Progenitor cell of endocrine pancreas (in vitro differentiated cells): ENCODE measurements around the gene APOC3. TPM values are rescaled to one million over a fixed set of nuclear protein-coding genes. Genes with fewer than 3 reads are reported as not detected.

Source experiments
- DNase-seq: peaks from one replicate; pipeline ENCODE4 v3.0.0; 2021; ENCODE audit warnings: low spot score; ENCODE audit not compliant: unreplicated experiment
- H3K27ac Mint-ChIP-seq: 2 replicates; pipeline ENCODE4 v1.8.0; 2021; ENCODE audit warnings: mild to moderate bottlenecking, moderate library complexity, mixed read lengths
- H3K27me3 Mint-ChIP-seq: 2 replicates; pipeline ENCODE4 v1.8.0; 2021; ENCODE audit warnings: mixed read lengths
- H3K36me3 Mint-ChIP-seq: 2 replicates; pipeline ENCODE4 v1.8.0; 2022; ENCODE audit warnings: mixed read lengths; ENCODE audit not compliant: insufficient read depth
- H3K4me1 Mint-ChIP-seq: 2 replicates; pipeline ENCODE4 v1.8.0; 2021; ENCODE audit warnings: low read depth, mixed read lengths
- H3K4me3 Mint-ChIP-seq: 2 replicates; pipeline ENCODE4 v1.8.0; 2021; ENCODE audit warnings: low read depth, mild to moderate bottlenecking, moderate library complexity, mixed read lengths
- H3K9me3 Mint-ChIP-seq: 2 replicates; pipeline ENCODE4 v1.8.0; 2021; ENCODE audit warnings: low read depth, mixed read lengths
- CTCF ChIP-seq: fragments of 200-600 bp; sonication (generic); IDR thresholded peaks from one replicate; pipeline ENCODE4 v1.5.0; 2021; ENCODE audit warnings: antibody characterized with exemption, mild to moderate bottlenecking; ENCODE audit not compliant: unreplicated experiment
- total RNA-seq: library from RNA; stranded (reverse); gene quantifications from 2 replicates; pipeline ENCODE4 v1.2.1, GENCODE V29; 2021

The APOC3 gene
- total RNA-seq, 1 donor from 2014 or later: 16.3 TPM

GRCh38 chr11:116862185-116862584 lies 32.5 kb downstream of the APOC3 start:
- Mint-ChIP-seq H3K9me3 (no peaks in the 10 kb centered on the region), H3K27me3 (no peaks in the 10 kb centered on the region), H3K27ac (no peak overlapping the region), H3K4me3 (no peak overlapping the region), H3K36me3 (peaks cover 31% of the 10 kb centered on the region), H3K4me1 (no peaks in the 10 kb centered on the region)
- no peak for DNase-seq
- TF ChIP-seq CTCF: no peak

- no peak for TF ChIP-seq CTCF
- H3K4me1 Mint-ChIP-seq: no peaks in the 10 kb centered on the region
- H3K9me3 Mint-ChIP-seq: no peaks in the 10 kb centered on the region
- peaks cover 32% of the 10 kb centered on the region for H3K36me3 Mint-ChIP-seq
- DNase-seq: no peak
- no peak overlapping the region for H3K4me3 Mint-ChIP-seq
- H3K27ac Mint-ChIP-seq: no peak overlapping the region
- no peaks in the 10 kb centered on the region for H3K27me3 Mint-ChIP-seq
Observed at GRCh38 chr11:116862951-116863350, 33.2 kb downstream of the APOC3 start.

DNA sequence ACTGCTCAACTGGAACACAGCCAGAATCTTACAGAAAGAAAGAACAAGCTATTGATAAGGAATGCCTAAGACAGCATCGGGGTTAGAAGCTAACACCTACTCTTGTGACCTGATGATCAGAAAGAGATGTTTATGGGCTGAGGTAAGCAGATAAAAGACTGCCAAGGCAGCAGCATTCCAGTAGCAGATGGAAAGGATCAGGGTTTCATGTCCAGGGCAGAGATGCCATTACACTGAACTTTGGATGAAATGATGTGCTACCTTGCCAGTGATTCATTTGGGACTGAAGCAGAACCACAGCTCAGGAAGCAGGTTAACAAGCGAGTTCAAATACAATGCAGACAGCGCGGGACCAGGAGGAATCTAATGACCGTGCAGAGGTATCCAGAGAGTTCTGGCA lies 34.8 kb downstream of the APOC3 start:
- TF ChIP-seq CTCF: no peak
- no peak overlapping the region for H3K4me3 Mint-ChIP-seq
- no peak for DNase-seq
- H3K9me3 Mint-ChIP-seq: no peaks in the 10 kb centered on the region
- H3K27me3 Mint-ChIP-seq: no peaks in the 10 kb centered on the region
- H3K27ac Mint-ChIP-seq: no peak overlapping the region
- H3K4me1 Mint-ChIP-seq: no peaks in the 10 kb centered on the region
- H3K36me3 Mint-ChIP-seq: peaks cover 29% of the 10 kb centered on the region

- DNase-seq: no peak
- no peak overlapping the region for H3K4me3 Mint-ChIP-seq
- no peak overlapping the region for H3K27ac Mint-ChIP-seq
- H3K27me3 Mint-ChIP-seq: no peaks in the 10 kb centered on the region
- H3K9me3 Mint-ChIP-seq: no peaks in the 10 kb centered on the region
- TF ChIP-seq CTCF: no peak
- peaks cover 30% of the 10 kb centered on the region for H3K36me3 Mint-ChIP-seq
- H3K4me1 Mint-ChIP-seq: no peaks in the 10 kb centered on the region
Observed at GRCh38 chr11:116865696-116866095, 36.0 kb downstream of the APOC3 start.

DNA sequence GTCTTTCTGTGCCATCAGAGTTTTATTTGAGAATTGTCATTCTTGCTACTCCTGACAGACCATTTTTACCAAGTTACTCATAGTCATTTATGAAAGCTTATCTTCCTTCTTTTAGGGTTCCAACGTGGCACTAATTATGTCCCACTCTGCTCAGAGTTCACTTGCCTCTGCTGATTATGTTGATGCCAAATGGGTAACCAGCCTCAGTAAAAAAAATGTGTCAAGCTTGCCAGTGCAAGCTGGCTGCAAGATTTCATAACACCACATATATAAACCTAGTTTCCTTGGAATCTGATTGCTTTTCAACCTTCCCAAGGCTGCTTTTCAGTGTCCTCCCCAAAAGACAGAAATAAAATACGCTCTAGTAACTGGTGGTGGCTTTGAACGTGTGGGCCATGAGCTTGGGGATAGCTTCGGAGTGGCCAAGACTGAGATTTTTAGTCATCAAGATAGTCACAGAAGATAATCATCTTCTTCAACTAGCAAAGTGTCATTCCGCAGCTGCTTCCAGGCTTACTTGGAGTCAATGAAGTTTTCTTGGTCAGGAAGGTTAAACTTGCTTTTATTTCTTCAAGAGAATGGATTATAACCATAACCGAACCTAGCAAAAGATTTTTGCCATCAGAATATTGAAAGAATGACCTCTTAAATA lies 37.2 kb downstream of the APOC3 start:
- Mint-ChIP-seq H3K9me3 (no peaks in the 10 kb centered on the region), H3K27ac (no peak overlapping the region), H3K27me3 (no peaks in the 10 kb centered on the region), H3K4me1 (no peaks in the 10 kb centered on the region), H3K36me3 (peaks cover 30% of the 10 kb centered on the region), H3K4me3 (no peak overlapping the region)
- no peak for TF ChIP-seq CTCF
- DNase-seq: no peak
